BJ (cell line): ENCODE measurements around the gene COX10. TPM values are rescaled to one million over a fixed set of nuclear protein-coding genes. Genes with fewer than 3 reads are reported as not detected.

Source experiments
- CTCF ChIA-PET: fragments of 350-600 bp; formaldehyde crosslinking; extraction: SDS; loops from one replicate; lab custom pipeline; 2021; ENCODE audit warnings: antibody characterized with exemption, inconsistent platforms; lab: Yijun Ruan, JAX
- POLR2A ChIA-PET: fragments of 300-600 bp; sonication (Branson Sonifier 250); formaldehyde crosslinking; extraction: SDS; loops from one replicate; lab custom pipeline; 2021; ENCODE audit warnings: antibody characterized with exemption; lab: Charles Lee
- DNase-seq: peaks from one replicate; pipeline ENCODE4 v3.0.0-alpha.2; 2011; ENCODE audit warnings: low read depth
- H3K27me3 ChIP-seq: 2 replicates; pipeline ENCODE4 v1.6.0; 2011; ENCODE audit warnings: low read length; ENCODE audit not compliant: control insufficient read depth, insufficient read depth
- H3K36me3 ChIP-seq: 2 replicates; pipeline ENCODE4 v1.5.1; 2011; ENCODE audit warnings: low read length; ENCODE audit not compliant: control insufficient read depth, insufficient read depth
- H3K4me3 ChIP-seq: 2 replicates; pipeline ENCODE4 v1.5.1; 2011; ENCODE audit warnings: low read depth, mild to moderate bottlenecking, control low read depth, low read length
- polyA plus RNA-seq: library from polyadenylated mRNA; depleted of rRNA; stranded (reverse); fragments of >200 nt; gene quantifications from 2 replicates; pipeline ENCODE4 v1.2.3, GENCODE V29; 2011
- TF ChIP-seq, protein P1 (sequence below): IDR thresholded peaks from 2 replicates; pipeline ENCODE4 v1.5.1; 2011; ENCODE audit warnings: low read depth, mild to moderate bottlenecking, control low read depth, inconsistent platforms, low read length, moderate library complexity; ENCODE audit not compliant: insufficient read depth

Gene COX10
- polyA plus RNA-seq, 1 experiment, result 11.9 TPM

DNA sequence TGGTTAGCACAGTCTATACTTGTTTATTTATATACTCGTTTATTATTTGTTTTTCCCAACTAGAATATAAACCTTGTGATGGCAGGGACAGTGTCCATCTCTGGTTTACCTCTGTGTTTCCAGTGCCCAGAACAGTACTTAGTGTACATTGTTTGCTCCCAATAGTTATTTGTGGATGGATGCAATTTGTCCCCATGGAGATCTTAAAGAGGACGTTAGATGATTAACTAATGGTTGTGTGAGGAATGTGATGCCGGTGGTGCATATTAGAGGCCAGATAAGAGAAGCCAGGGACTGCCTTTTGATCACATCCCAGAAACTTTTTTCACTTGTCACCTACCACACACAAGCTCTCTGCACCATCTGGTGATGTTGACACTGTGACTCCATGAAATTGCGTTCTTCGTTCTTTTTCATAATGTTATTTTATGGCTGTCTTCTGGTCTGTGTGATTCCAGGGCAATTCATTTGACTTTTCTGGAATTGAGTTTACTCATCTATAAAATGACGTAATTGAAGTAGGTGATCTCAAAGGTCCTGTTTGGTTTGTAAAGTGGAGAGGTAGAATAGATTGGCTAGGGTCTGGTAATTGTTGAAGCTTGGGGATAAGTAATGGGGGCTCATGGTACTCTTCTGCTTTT, 1.2 kb downstream of the COX10 start:
- H3K4me3 ChIP-seq, result no peak overlapping the region; the same call in 1 of the 2 replicates
- TF ChIP-seq, protein P1, sequence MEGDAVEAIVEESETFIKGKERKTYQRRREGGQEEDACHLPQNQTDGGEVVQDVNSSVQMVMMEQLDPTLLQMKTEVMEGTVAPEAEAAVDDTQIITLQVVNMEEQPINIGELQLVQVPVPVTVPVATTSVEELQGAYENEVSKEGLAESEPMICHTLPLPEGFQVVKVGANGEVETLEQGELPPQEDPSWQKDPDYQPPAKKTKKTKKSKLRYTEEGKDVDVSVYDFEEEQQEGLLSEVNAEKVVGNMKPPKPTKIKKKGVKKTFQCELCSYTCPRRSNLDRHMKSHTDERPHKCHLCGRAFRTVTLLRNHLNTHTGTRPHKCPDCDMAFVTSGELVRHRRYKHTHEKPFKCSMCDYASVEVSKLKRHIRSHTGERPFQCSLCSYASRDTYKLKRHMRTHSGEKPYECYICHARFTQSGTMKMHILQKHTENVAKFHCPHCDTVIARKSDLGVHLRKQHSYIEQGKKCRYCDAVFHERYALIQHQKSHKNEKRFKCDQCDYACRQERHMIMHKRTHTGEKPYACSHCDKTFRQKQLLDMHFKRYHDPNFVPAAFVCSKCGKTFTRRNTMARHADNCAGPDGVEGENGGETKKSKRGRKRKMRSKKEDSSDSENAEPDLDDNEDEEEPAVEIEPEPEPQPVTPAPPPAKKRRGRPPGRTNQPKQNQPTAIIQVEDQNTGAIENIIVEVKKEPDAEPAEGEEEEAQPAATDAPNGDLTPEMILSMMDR, result no peak
- ChIA-PET CTCF (interaction anchor here (1.1 to 1.3 kb wide), 2 partner anchors 10 to 17 kb away, joined by 3 to 4 read pairs; no protein-coding TSS in a partner anchor), POLR2A (no interaction called here)
- no peaks in the 10 kb centered on the region for H3K27me3 ChIP-seq
- no peak for DNase-seq
- H3K36me3 ChIP-seq, result no peaks in the 10 kb centered on the region

DNA sequence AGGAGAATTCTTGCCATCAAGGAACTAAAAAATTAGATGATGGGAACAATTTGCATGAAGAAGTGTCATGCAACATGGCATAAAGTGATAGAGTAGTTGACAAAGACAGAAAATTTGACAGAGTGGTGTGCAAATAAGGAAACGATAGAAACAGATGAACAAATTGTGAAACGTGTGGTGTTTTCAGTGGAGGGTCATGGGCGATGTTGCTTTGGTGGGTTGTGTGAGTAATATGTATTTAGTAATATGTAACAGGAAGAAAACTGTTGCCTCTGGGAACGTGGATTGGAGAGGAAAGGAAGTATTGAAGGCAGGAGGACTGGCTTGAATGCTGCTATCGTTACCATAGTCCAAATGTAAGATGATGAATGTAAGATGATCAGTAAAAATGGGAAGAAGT, 3.6 kb downstream of the COX10 start:
- DNase-seq, result no peak
- peaks cover 4% of the 10 kb centered on the region for H3K36me3 ChIP-seq
- ChIA-PET CTCF (no interaction called here), POLR2A (no interaction called here)
- H3K27me3 ChIP-seq, result no peaks in the 10 kb centered on the region
- TF ChIP-seq, protein P1, result no peak
- H3K4me3 ChIP-seq, result no peak overlapping the region

DNA sequence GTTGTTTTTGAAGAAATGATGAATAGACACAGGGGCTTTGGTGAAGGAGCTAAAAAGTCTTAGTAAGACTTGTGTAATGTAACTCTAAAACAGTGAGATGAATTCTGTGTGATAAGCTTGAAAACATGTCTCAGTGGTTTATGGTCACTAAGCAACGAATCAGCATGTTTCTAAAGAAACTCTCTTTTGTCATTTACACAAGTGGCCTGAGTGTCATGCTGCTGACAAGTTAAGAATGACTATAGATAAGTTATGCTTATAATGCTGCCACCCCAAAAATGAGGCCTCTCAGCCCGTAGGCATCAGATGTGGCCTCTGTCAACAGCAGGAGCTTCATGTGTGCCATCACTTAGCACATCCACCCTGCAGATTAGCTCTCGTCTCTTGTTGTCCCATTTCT, 8.7 kb downstream of the COX10 start:
- H3K36me3 ChIP-seq, result peaks cover 9% of the 10 kb centered on the region
- H3K27me3 ChIP-seq, result no peaks in the 10 kb centered on the region
- ChIA-PET POLR2A (no interaction called here), CTCF (no interaction called here)
- DNase-seq, result no peak
- TF ChIP-seq, protein P1, result no peak
- no peak overlapping the region for H3K4me3 ChIP-seq

DNA sequence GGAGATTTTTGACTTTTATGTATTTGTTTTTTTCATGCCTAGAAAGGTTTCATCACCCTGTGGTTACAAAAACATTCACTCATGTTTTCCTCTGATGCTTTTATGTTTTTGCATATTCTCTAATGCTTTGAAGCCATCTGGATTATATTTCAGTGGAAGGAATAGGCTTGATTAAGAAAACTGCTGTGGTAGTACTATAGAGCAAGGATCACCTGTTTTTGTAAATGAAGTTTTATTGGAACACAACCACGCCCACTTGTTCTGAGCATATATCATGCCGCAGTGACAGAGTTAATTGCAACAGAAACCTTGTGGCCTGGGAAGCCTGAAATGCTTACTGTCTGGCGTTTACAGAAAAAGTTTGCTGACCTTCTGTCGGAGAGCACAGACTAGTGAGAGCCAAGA, 11.5 kb downstream of the COX10 start:
- Histone ChIP-seq H3K4me3 (no peak overlapping the region), H3K36me3 (peaks cover 9% of the 10 kb centered on the region), H3K27me3 (no peaks in the 10 kb centered on the region)
- TF ChIP-seq, protein P1, result no peak
- peak; percentile 46 for DNase-seq
- CTCF ChIA-PET, result interaction anchor here (0.7 to 1.1 kb wide), 3 partner anchors 10 to 218 kb away, joined by 3 to 4 read pairs (median 3); no protein-coding TSS in a partner anchor
- POLR2A ChIA-PET, result no interaction called here

DNA sequence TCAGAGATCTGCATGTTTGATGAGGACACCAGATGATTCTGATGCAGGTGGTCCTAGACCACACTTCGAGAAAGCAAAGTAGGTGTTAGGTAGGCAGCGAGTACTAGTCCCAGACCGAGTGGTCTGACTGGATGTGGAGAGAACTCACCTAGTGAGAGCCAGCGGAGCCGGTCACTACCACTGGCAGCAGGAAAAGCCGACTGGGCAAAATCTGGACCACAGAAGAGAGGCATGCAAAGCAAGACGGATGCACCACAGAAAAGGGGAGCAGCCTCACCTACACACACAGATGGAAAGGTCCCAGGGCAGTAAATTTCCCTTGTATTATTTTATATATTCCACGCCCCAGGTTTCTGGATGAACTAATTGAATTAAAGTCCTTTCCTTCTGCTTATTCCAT, 13.5 kb downstream of the COX10 start:
- Histone ChIP-seq H3K36me3 (peaks cover 4% of the 10 kb centered on the region), H3K4me3 (no peak overlapping the region), H3K27me3 (no peaks in the 10 kb centered on the region)
- no peak for DNase-seq
- POLR2A ChIA-PET, result no interaction called here
- TF ChIP-seq, protein P1, result no peak
- CTCF ChIA-PET, result no interaction called here
